IMR-90 (cell line): ENCODE data around the gene RSPH3. TPM values are rescaled to one million over a fixed set of nuclear protein-coding genes. Genes with fewer than 3 reads are reported as not detected.

Experiments
- ATAC-seq: fragments of 200-7000 bp; cut with Tn5 transposase; 2 replicates; pipeline ENCODE4 v1.9.1; 2020; ENCODE audit warnings: low read depth, mild to moderate bottlenecking, moderate library complexity
- BruUV-seq: library from RNA; stranded (reverse); fragments of 400-500 nt; replicated peaks from 2 replicates; lab custom pipeline; 2021; lab: Mats Ljungman, UMichigan
- CTCF ChIA-PET: fragments of 300-600 bp; formaldehyde crosslinking; extraction: SDS; loops from one replicate; lab custom pipeline; 2021; ENCODE audit warnings: antibody characterized with exemption; lab: Yijun Ruan, JAX
- POLR2A ChIA-PET: fragments of 300-600 bp; sonication (Branson Sonifier 250); formaldehyde crosslinking; loops from one replicate; lab custom pipeline; 2022; ENCODE audit warnings: antibody characterized with exemption; ENCODE audit not compliant: unreplicated experiment; lab: Charles Lee
- DNase-seq: peaks from one replicate; pipeline ENCODE4 v3.0.0; 2013
- H2AFZ ChIP-seq: replicated peaks from 2 replicates; pipeline ENCODE3; 2013; ENCODE audit warnings: low read length, mild to moderate bottlenecking; ENCODE audit not compliant: poor library complexity
- H2AK5ac ChIP-seq: 2 replicates; pipeline ENCODE4 v1.6.1; 2013; ENCODE audit warnings: low read depth, low read length, inconsistent platforms
- H2AK9ac ChIP-seq: replicated peaks from 2 replicates; pipeline ENCODE3; 2013; ENCODE audit warnings: mild to moderate bottlenecking, low read depth, low read length, moderate library complexity; ENCODE audit not compliant: poor library complexity
- H2BK120ac ChIP-seq: 2 replicates; pipeline ENCODE4 v1.6.1; 2013; ENCODE audit warnings: low read depth, low read length, inconsistent platforms
- H2BK15ac ChIP-seq: 3 replicates; pipeline ENCODE4 v1.6.1; 2013; ENCODE audit warnings: low read depth, low read length, inconsistent platforms
- H2BK20ac ChIP-seq: 2 replicates; pipeline ENCODE4 v1.6.1; 2013; ENCODE audit warnings: low read depth, mild to moderate bottlenecking, inconsistent platforms, low read length, moderate library complexity
- H2BK5ac ChIP-seq: 2 replicates; pipeline ENCODE4 v1.6.1; 2013; ENCODE audit warnings: mild to moderate bottlenecking, low read depth, low read length, inconsistent platforms; ENCODE audit not compliant: poor library complexity, severe bottlenecking
- H3K14ac ChIP-seq: replicated peaks from 2 replicates; pipeline ENCODE4 v1.6.1; 2013; ENCODE audit warnings: low read depth, low read length, inconsistent platforms
- H3K18ac ChIP-seq: 2 replicates; pipeline ENCODE4 v1.6.1; 2013; ENCODE audit warnings: low read depth, low read length, control low read depth
- H3K23ac ChIP-seq: 2 replicates; pipeline ENCODE4 v1.6.1; 2013; ENCODE audit warnings: low read depth, low read length, inconsistent platforms
- H3K27ac ChIP-seq: 2 replicates; pipeline ENCODE4 v1.5.1; 2013; ENCODE audit warnings: mild to moderate bottlenecking, control low read depth, low read length; ENCODE audit not compliant: insufficient read depth
- H3K27me3 ChIP-seq: 2 replicates; pipeline ENCODE4 v1.6.1; 2013; ENCODE audit warnings: low read length; ENCODE audit not compliant: control insufficient read depth, insufficient read depth
- H3K36me3 ChIP-seq: 2 replicates; pipeline ENCODE4 v1.6.1; 2013; ENCODE audit warnings: low read length, mixed read lengths; ENCODE audit not compliant: control insufficient read depth, insufficient read depth
- H3K4ac ChIP-seq: 2 replicates; pipeline ENCODE4 v1.6.1; 2013; ENCODE audit warnings: low read depth, low read length, inconsistent platforms
- H3K4me1 ChIP-seq: 2 replicates; pipeline ENCODE4 v1.6.1; 2013; ENCODE audit warnings: low read length, mixed read lengths; ENCODE audit not compliant: control insufficient read depth, insufficient read depth
- H3K4me2 ChIP-seq: 2 replicates; pipeline ENCODE4 v1.6.1; 2013; ENCODE audit warnings: low read depth, mild to moderate bottlenecking, control low read depth, low read length, moderate library complexity
- H3K4me3 ChIP-seq: 2 replicates; pipeline ENCODE4 v1.5.1; 2013; ENCODE audit warnings: low read depth, mild to moderate bottlenecking, control low read depth, low read length, moderate library complexity; ENCODE audit not compliant: insufficient read depth
- H3K56ac ChIP-seq: 2 replicates; pipeline ENCODE4 v1.6.1; 2013; ENCODE audit warnings: low read length, inconsistent platforms; ENCODE audit not compliant: insufficient read depth; ENCODE audit errors: extremely low read depth
- H3K79me1 ChIP-seq, 2 experiments: 2 replicates each; pipeline ENCODE4 v1.6.1; 2013; ENCODE audit warnings: low read length in 2 of 2, inconsistent platforms in 1 of 2, low read depth in 1 of 2
- H3K9ac ChIP-seq: 2 replicates; pipeline ENCODE4 v1.6.1; 2013; ENCODE audit warnings: low read depth, low read length, control low read depth
- H3K9me1 ChIP-seq: 2 replicates; pipeline ENCODE4 v1.6.1; 2013; ENCODE audit warnings: low read length, inconsistent platforms; ENCODE audit not compliant: insufficient read depth
- H3K9me3 ChIP-seq: 2 replicates; pipeline ENCODE4 v1.6.1; 2013; ENCODE audit warnings: low read length; ENCODE audit not compliant: control insufficient read depth, insufficient read depth
- H4K20me1 ChIP-seq: 2 replicates; pipeline ENCODE4 v1.6.1; 2013; ENCODE audit warnings: low read length, inconsistent platforms; ENCODE audit not compliant: insufficient read depth
- H4K5ac ChIP-seq: 2 replicates; pipeline ENCODE4 v1.6.1; 2013; ENCODE audit warnings: mild to moderate bottlenecking, low read depth, low read length, control low read depth
- H4K8ac ChIP-seq, 2 experiments: 2 replicates each; pipeline ENCODE4 v1.6.1; 2013; ENCODE audit warnings: low read depth in 2 of 2, low read length in 2 of 2, control low read depth in 1 of 2, inconsistent platforms in 1 of 2
- H4K91ac ChIP-seq: 2 replicates; pipeline ENCODE4 v1.6.1; 2013; ENCODE audit warnings: low read depth, low read length, inconsistent platforms; ENCODE audit not compliant: insufficient read depth
- BHLHE40 ChIP-seq: fragments of 150-350 bp; IDR thresholded peaks from 2 replicates; pipeline ENCODE4 v1.6.1; 2016; ENCODE audit warnings: mild to moderate bottlenecking, low read depth, low read length
- CEBPB ChIP-seq: IDR thresholded peaks from 2 replicates; pipeline ENCODE4 v1.6.1; 2012; ENCODE audit warnings: low read depth, low read length, improper control_type of control experiment
- CHD1 ChIP-seq: IDR thresholded peaks from 2 replicates; pipeline ENCODE4 v1.6.1; 2012; ENCODE audit warnings: low read depth, low read length, improper control_type of control experiment
- CTCF ChIP-seq: conservative IDR thresholded peaks from 2 replicates; pipeline ENCODE4 v1.5.1; 2012; ENCODE audit warnings: mild to moderate bottlenecking, low read depth, low read length, improper control_type of control experiment
- MAFK ChIP-seq: IDR thresholded peaks from 2 replicates; pipeline ENCODE4 v1.6.1; 2012; ENCODE audit warnings: low read depth, low read length, improper control_type of control experiment
- MAZ ChIP-seq: IDR thresholded peaks from 2 replicates; pipeline ENCODE4 v1.6.1; 2012; ENCODE audit warnings: low read depth, mild to moderate bottlenecking, low read length, improper control_type of control experiment, moderate library complexity, borderline replicate concordance
- MXI1 ChIP-seq: IDR thresholded peaks from 2 replicates; pipeline ENCODE4 v1.6.1; 2012; ENCODE audit warnings: low read depth, mild to moderate bottlenecking, low read length, moderate library complexity, borderline replicate concordance
- NFE2L2 ChIP-seq: fragments of 150-350 bp; IDR thresholded peaks from 2 replicates; pipeline ENCODE4 v1.6.1; 2016; ENCODE audit warnings: low read depth, mild to moderate bottlenecking, low read length
- POLR2A ChIP-seq: IDR thresholded peaks from 2 replicates; pipeline ENCODE4 v1.6.1; 2012; ENCODE audit warnings: mild to moderate bottlenecking, low read depth, low read length
- RAD21 ChIP-seq: IDR thresholded peaks from 2 replicates; pipeline ENCODE4 v1.6.1; 2012; ENCODE audit warnings: low read length, improper control_type of control experiment
- RCOR1 ChIP-seq: IDR thresholded peaks from 2 replicates; pipeline ENCODE4 v1.6.1; 2012; ENCODE audit warnings: mild to moderate bottlenecking, low read length, improper control_type of control experiment; ENCODE audit not compliant: insufficient replicate concordance
- RFX5 ChIP-seq: IDR thresholded peaks from 2 replicates; pipeline ENCODE4 v1.8.0; 2012; ENCODE audit warnings: low read depth, mild to moderate bottlenecking, low read length, moderate library complexity
- WGBS, 2 experiments: methylation state at CpG; one replicate each; pipeline versions ENCODE4 v1.1.5 to v1.1.7; 2013; ENCODE audit warnings: missing lambda C conversion rate in 2 of 2; ENCODE audit not compliant: insufficient read length in 1 of 2; ENCODE audit errors: extremely low coverage in 2 of 2; 5-methylcytosine and 5-hydroxymethylcytosine counted together
- dilution Hi-C: fragments of 300-500 bp; cut with HindIII; formaldehyde crosslinking; loops from one replicate; pipeline ENCODE4 v1.14.3; 2018; ENCODE audit warnings: low sequenced_read_pairs; ENCODE audit not compliant: unreplicated experiment
- in situ Hi-C: fragments of 300-500 bp; cut with MboI; formaldehyde crosslinking; loops from 3 replicates; pipeline ENCODE4 v1.14.3; 2019; ENCODE audit warnings: low sequenced_read_pairs, inconsistent platforms, mixed read lengths
- intact Hi-C: fragments of 100-400 bp; cut with micrococcal nuclease; formaldehyde crosslinking; loops from 2 replicates; pipeline ENCODE4 v1.10.0; 2022
- polyA plus RNA-seq, 3 experiments: library from polyadenylated mRNA; depleted of rRNA; stranded (reverse); fragments of >200 nt; gene quantifications; 2 replicates each; pipeline ENCODE4 v1.2.3, GENCODE V29; 2012; ENCODE audit warnings: low replicate concordance in 1 of 3
- total RNA-seq: library from RNA; depleted of rRNA; stranded (reverse); fragments of >200 nt; gene quantifications from 2 replicates; pipeline ENCODE4 v1.2.3, GENCODE V29; 2012
- TF ChIP-seq, protein P1 (sequence below): fragments of 150-350 bp; IDR thresholded peaks from 2 replicates; pipeline ENCODE4 v1.6.1; 2016; ENCODE audit warnings: low read depth, mild to moderate bottlenecking, low read length, moderate library complexity, borderline replicate concordance
- TF ChIP-seq, protein P2 (sequence below): fragments of 150-350 bp; IDR thresholded peaks from 2 replicates; pipeline ENCODE4 v1.6.1; 2017; ENCODE audit warnings: mild to moderate bottlenecking, antibody characterized with exemption, low read length, low read depth

RSPH3 gene
- total and polyA plus RNA-seq, 2 of the 4 experiments (the other 2 are of a cell fraction): 1.7 to 3.0 TPM

- no peak overlapping the region for H3K56ac ChIP-seq
These were observed 29.2 kb downstream of the RSPH3 start for GRCh38 chr6:158970640-158971275.

More at GRCh38 chr6:158970640-158971275, 29.2 kb downstream of the RSPH3 start:
- no peak overlapping the region for H2AK9ac ChIP-seq
- H3K9me1 ChIP-seq: no peaks in the 10 kb centered on the region
- no peaks in the 10 kb centered on the region for H3K27me3 ChIP-seq
- no peak overlapping the region for H3K4me2 ChIP-seq
- no peak overlapping the region for H3K18ac ChIP-seq
- dilution Hi-C loops: no loop called here
- no peaks in the 10 kb centered on the region for H3K79me1 ChIP-seq
- no peak overlapping the region for H2BK120ac ChIP-seq
- no peak overlapping the region for H2BK15ac ChIP-seq
- H3K23ac ChIP-seq: no peak overlapping the region
- intact Hi-C loops: no loop called here
- H4K20me1 ChIP-seq: no peaks in the 10 kb centered on the region
- H2AFZ ChIP-seq: no peak overlapping the region
- BruUV-seq: no TSS peak
- no peak overlapping the region for H3K4ac ChIP-seq
- CTCF ChIA-PET: interaction anchor here (0.6 to 3.9 kb wide), 3 partner anchors 264 to 280 kb away, joined by 3 to 18 read pairs (median 6); no protein-coding TSS in a partner anchor
- H3K9me3 ChIP-seq: no peaks in the 10 kb centered on the region
- WGBS, 2 experiments: no CpG with 5 or more reads among the region's 6 CpGs
- H3K4me3 ChIP-seq: no peak overlapping the region
- H4K91ac ChIP-seq: no peak overlapping the region
- no peak overlapping the region for H3K27ac ChIP-seq
- H3K4me1 ChIP-seq: no peaks in the 10 kb centered on the region
- H2BK20ac ChIP-seq: no peak overlapping the region
- no peak overlapping the region for H4K8ac ChIP-seq
- H3K36me3 ChIP-seq: no peaks in the 10 kb centered on the region
- no peak overlapping the region for H3K9ac ChIP-seq
- H4K5ac ChIP-seq: no peak overlapping the region
- no peak overlapping the region for H2BK5ac ChIP-seq
- POLR2A ChIA-PET: interaction anchor here (0.6 kb wide), 1 partner anchor 99 kb away, joined by 3 read pairs; no protein-coding TSS in a partner anchor
- TF ChIP-seq, protein P1, sequence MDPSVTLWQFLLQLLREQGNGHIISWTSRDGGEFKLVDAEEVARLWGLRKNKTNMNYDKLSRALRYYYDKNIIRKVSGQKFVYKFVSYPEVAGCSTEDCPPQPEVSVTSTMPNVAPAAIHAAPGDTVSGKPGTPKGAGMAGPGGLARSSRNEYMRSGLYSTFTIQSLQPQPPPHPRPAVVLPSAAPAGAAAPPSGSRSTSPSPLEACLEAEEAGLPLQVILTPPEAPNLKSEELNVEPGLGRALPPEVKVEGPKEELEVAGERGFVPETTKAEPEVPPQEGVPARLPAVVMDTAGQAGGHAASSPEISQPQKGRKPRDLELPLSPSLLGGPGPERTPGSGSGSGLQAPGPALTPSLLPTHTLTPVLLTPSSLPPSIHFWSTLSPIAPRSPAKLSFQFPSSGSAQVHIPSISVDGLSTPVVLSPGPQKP: no peak
- TF ChIP-seq POLR2A (no peak), CEBPB (no peak), CTCF (no peak), RAD21 (no peak), CHD1 (no peak), RFX5 (no peak), RCOR1 (no peak), MAFK (no peak), MAZ (no peak), BHLHE40 (no peak), NFE2L2 (no peak), MXI1 (no peak)
- TF ChIP-seq, protein P2, sequence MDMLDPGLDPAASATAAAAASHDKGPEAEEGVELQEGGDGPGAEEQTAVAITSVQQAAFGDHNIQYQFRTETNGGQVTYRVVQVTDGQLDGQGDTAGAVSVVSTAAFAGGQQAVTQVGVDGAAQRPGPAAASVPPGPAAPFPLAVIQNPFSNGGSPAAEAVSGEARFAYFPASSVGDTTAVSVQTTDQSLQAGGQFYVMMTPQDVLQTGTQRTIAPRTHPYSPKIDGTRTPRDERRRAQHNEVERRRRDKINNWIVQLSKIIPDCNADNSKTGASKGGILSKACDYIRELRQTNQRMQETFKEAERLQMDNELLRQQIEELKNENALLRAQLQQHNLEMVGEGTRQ: no peak
- no peak overlapping the region for H3K14ac ChIP-seq
- in situ Hi-C loops: loop anchor here (5.0 kb wide), 2 partner anchors 173 to 263 kb away; no protein-coding TSS in a partner anchor
- H2AK5ac ChIP-seq: no peak overlapping the region
- ATAC-seq: no peak
- no peak for DNase-seq
